Measurements from ENCODE around the gene STT3B. TPM values are rescaled to one million over a fixed set of nuclear protein-coding genes. Genes with fewer than 3 reads are reported as not detected.
A peak's percentile ranks its signal among the peaks of the same experiment; 100 is the strongest.

STT3B gene
- total and polyA plus RNA-seq, 2 donors (not counting 1 experiment from before 2014, with no cell fraction given) = 145 to 259 TPM

DNA sequence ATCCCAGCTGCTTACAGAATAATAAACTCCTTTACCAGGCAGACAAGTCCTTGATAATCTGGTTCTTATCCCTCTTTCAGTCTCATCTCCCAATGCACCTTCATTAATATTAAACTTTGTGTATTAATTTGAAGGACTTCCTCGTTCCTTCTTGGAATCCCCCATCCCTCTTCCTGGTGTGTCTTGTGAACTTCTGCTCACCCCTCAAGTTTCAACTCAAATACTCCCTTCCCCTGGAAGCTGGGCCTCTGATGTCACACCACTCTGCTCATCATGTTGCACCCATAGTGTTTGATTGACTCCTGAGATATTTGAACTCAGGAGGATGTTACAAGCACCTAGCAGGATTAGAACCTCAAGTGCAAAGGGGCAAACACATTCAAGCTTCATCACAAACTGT, 3.3 kb upstream of the STT3B start:
- Histone ChIP-seq H3K9ac (ENCODE audit: insufficient read depth, low read length) (no peak overlapping the region), H3K27ac (ENCODE audit: insufficient read depth, low read length) (no peak overlapping the region), H3K36me3 (ENCODE audit: control insufficient read depth, insufficient read depth, low read length) (no peaks in the 10 kb centered on the region), H2AFZ (ENCODE audit: low read length) (no peak overlapping the region), H3K27me3 (ENCODE audit: control insufficient read depth, insufficient read depth, low read length) (no peaks in the 10 kb centered on the region), H3K9me3 (ENCODE audit: control insufficient read depth, insufficient read depth, low read depth, low read length) (no peaks in the 10 kb centered on the region), H4K20me1 (ENCODE audit: control insufficient read depth, extremely low read depth, insufficient read depth, low read length) (peaks cover 2% of the 10 kb centered on the region), H3K4me2 (ENCODE audit: extremely low read depth, insufficient read depth, low read length) (no peak overlapping the region), H3K4me1 (ENCODE audit: control insufficient read depth, extremely low read depth, insufficient read depth, low read length) (no peaks in the 10 kb centered on the region), H3K79me2 (ENCODE audit: control insufficient read depth, insufficient read depth, low read length) (peaks cover 15% of the 10 kb centered on the region), H3K4me3 (replicated peaks in 1 of 4; ENCODE audit: control extremely low read depth in 1 of 4, insufficient read depth in 1 of 4, low read depth in 3 of 4, low read length in 4 of 4) (no peak overlapping the region)
- TF ChIP-seq CTCF (conservative IDR thresholded peaks at IDR 0.05 in 1 of 2, IDR thresholded peaks at IDR 0.05 in 1 of 2; ENCODE audit: low read depth in 1 of 2, low read length in 2 of 2) = no peak
- DNase-seq (ENCODE audit: low read depth in 2 of 2) = no peak

- H3K9me3 ChIP-seq (ENCODE audit: control insufficient read depth, insufficient read depth, low read depth, low read length) = no peaks in the 10 kb centered on the region
- peaks cover 5% of the 10 kb centered on the region for H4K20me1 ChIP-seq (ENCODE audit: control insufficient read depth, extremely low read depth, insufficient read depth, low read length)
- peaks cover 23% of the 10 kb centered on the region for H3K79me2 ChIP-seq (ENCODE audit: control insufficient read depth, insufficient read depth, low read length)
- TF ChIP-seq EZH2 (IDR thresholded peaks at IDR 0.05; ENCODE audit: low read length, missing control alignments) = no peak
- no peak for TF ChIP-seq CTCF (conservative IDR thresholded peaks at IDR 0.05 in 1 of 2, IDR thresholded peaks at IDR 0.05 in 1 of 2; ENCODE audit: low read depth in 1 of 2, low read length in 2 of 2)
- H3K27ac ChIP-seq (ENCODE audit: insufficient read depth, low read length) = no peak overlapping the region
- no peaks in the 10 kb centered on the region for H3K4me1 ChIP-seq (ENCODE audit: control insufficient read depth, extremely low read depth, insufficient read depth, low read length)
- H3K4me3 ChIP-seq (replicated peaks in 1 of 4; ENCODE audit: control extremely low read depth in 1 of 4, insufficient read depth in 1 of 4, low read depth in 3 of 4, low read length in 4 of 4) = peak overlapping the region in 2 of 4 experiments; percentile 82 to 89
- no peaks in the 10 kb centered on the region for H3K36me3 ChIP-seq (ENCODE audit: control insufficient read depth, insufficient read depth, low read length)
- H2AFZ ChIP-seq (ENCODE audit: low read length) = no peak overlapping the region
- H3K9ac ChIP-seq (ENCODE audit: insufficient read depth, low read length) = no peak overlapping the region
- no peaks in the 10 kb centered on the region for H3K27me3 ChIP-seq (ENCODE audit: control insufficient read depth, insufficient read depth, low read length)
- no peak for DNase-seq (ENCODE audit: low read depth in 2 of 2)
- H3K4me2 ChIP-seq (ENCODE audit: extremely low read depth, insufficient read depth, low read length) = no peak overlapping the region
Observed at GRCh38 chr3:31530039-31530959, 2.4 kb upstream of the STT3B start.

GRCh38 chr3:31530960-31531335, 1.8 kb upstream of the STT3B start:
- peak overlapping the region; percentile 76 for H3K4me2 ChIP-seq (ENCODE audit: extremely low read depth, insufficient read depth, low read length)
- no peak overlapping the region for H3K27ac ChIP-seq (ENCODE audit: insufficient read depth, low read length)
- H3K27me3 ChIP-seq (ENCODE audit: control insufficient read depth, insufficient read depth, low read length) = no peaks in the 10 kb centered on the region
- peak overlapping the region; percentile 63 to 89 (median 79) for H3K4me3 ChIP-seq (replicated peaks in 1 of 4; ENCODE audit: control extremely low read depth in 1 of 4, insufficient read depth in 1 of 4, low read depth in 3 of 4, low read length in 4 of 4)
- no peak overlapping the region for H3K9ac ChIP-seq (ENCODE audit: insufficient read depth, low read length)
- H3K79me2 ChIP-seq (ENCODE audit: control insufficient read depth, insufficient read depth, low read length) = peaks cover 30% of the 10 kb centered on the region
- no peak overlapping the region for H2AFZ ChIP-seq (ENCODE audit: low read length)
- H3K36me3 ChIP-seq (ENCODE audit: control insufficient read depth, insufficient read depth, low read length) = no peaks in the 10 kb centered on the region
- no peaks in the 10 kb centered on the region for H3K9me3 ChIP-seq (ENCODE audit: control insufficient read depth, insufficient read depth, low read depth, low read length)
- H3K4me1 ChIP-seq (ENCODE audit: control insufficient read depth, extremely low read depth, insufficient read depth, low read length) = no peaks in the 10 kb centered on the region
- DNase-seq (ENCODE audit: low read depth in 2 of 2) = no peak
- H4K20me1 ChIP-seq (ENCODE audit: control insufficient read depth, extremely low read depth, insufficient read depth, low read length) = peaks cover 5% of the 10 kb centered on the region
- TF ChIP-seq EZH2 (IDR thresholded peaks at IDR 0.05; ENCODE audit: low read length, missing control alignments) = no peak
